Measurements from ENCODE around the gene CDH11.

GRCh38 chr16:65077181-65077580, 44.7 kb downstream of the CDH11 start:
- TF ChIP-seq CTCF (IDR thresholded peaks at IDR 0.05 in 8 of 11, conservative IDR thresholded peaks at IDR 0.05 in 3 of 11): no peak
- no peak for TF ChIP-seq POLR2AphosphoS5 (IDR thresholded peaks at IDR 0.05)
- TF ChIP-seq POLR2A (IDR thresholded peaks at IDR 0.05): no peak

All from spleen (tissue), 7 donors.